Stimulated activated CD4-positive, alpha-beta T cell treated with anti-CD3 and anti-CD28 coated beads, TNF-alpha, amount 100 ng/mL, for 1 hour (primary cell): Measurements from ENCODE around the gene DIAPH3.

Source experiments
- DNase-seq, 3 donors: peaks; one replicate each; pipeline ENCODE4 v3.0.0-alpha.2; 2020; ENCODE audit warnings: low read depth in 3 of 3, low spot score in 1 of 3

DIAPH3 gene

GRCh38 chr13:60158321-60158801 is 5.4 kb downstream of the DIAPH3 start:
- no peak for DNase-seq

GRCh38 chr13:60155978-60156377 is 7.8 kb downstream of the DIAPH3 start:
- no peak for DNase-seq

GRCh38 chr13:60152904-60153303 is 10.8 kb downstream of the DIAPH3 start:
- DNase-seq, result no peak

- no peak for DNase-seq
Observed at GRCh38 chr13:60152114-60152513, 11.6 kb downstream of the DIAPH3 start.

GRCh38 chr13:60150538-60150937 is 13.2 kb downstream of the DIAPH3 start:
- DNase-seq, result no peak

- DNase-seq, result no peak
Observed at GRCh38 chr13:60148918-60149317, 14.8 kb downstream of the DIAPH3 start.

- no peak for DNase-seq
Observed at GRCh38 chr13:60147361-60147760, 16.4 kb downstream of the DIAPH3 start.

GRCh38 chr13:60146471-60146870 is 17.3 kb downstream of the DIAPH3 start:
- no peak for DNase-seq

GRCh38 chr13:60143775-60144174 is 20.0 kb downstream of the DIAPH3 start:
- DNase-seq, result no peak

GRCh38 chr13:60139272-60139671 is 24.5 kb downstream of the DIAPH3 start:
- DNase-seq, result no peak

- no peak for DNase-seq
Observed at GRCh38 chr13:60138674-60139073, 25.1 kb downstream of the DIAPH3 start.

- no peak for DNase-seq
Observed at GRCh38 chr13:60137911-60138560, 25.7 kb downstream of the DIAPH3 start.

GRCh38 chr13:60135344-60135743 is 28.4 kb downstream of the DIAPH3 start:
- DNase-seq, result no peak

GRCh38 chr13:60134376-60134775 is 29.4 kb downstream of the DIAPH3 start:
- DNase-seq, result no peak

GRCh38 chr13:60121337-60121687 is 42.4 kb downstream of the DIAPH3 start:
- DNase-seq, result no peak

- DNase-seq, result no peak
Observed at GRCh38 chr13:60120617-60121336, 43.0 kb downstream of the DIAPH3 start.

GRCh38 chr13:60118696-60119400 is 44.9 kb downstream of the DIAPH3 start:
- DNase-seq, result no peak

GRCh38 chr13:60114499-60115028 is 49.2 kb downstream of the DIAPH3 start:
- DNase-seq, result no peak

- no peak for DNase-seq
Observed at GRCh38 chr13:60112771-60113170, 51.0 kb downstream of the DIAPH3 start.

GRCh38 chr13:60111691-60112090 is 52.0 kb downstream of the DIAPH3 start:
- no peak for DNase-seq

- DNase-seq, result no peak
Observed at GRCh38 chr13:60109285-60109684, 54.4 kb downstream of the DIAPH3 start.

- DNase-seq, result no peak
Observed at GRCh38 chr13:60108589-60108988, 55.1 kb downstream of the DIAPH3 start.
